ENCODE measurements around the gene ACADL. TPM values are rescaled to one million over a fixed set of nuclear protein-coding genes. Genes with fewer than 3 reads are reported as not detected.

The ACADL gene
- total and polyA plus RNA-seq, 5 donors from 2014 or later: not detected

- Mint-ChIP-seq H3K27me3 (peaks cover 55% of the 10 kb centered on the region), H3K27ac (no peak overlapping the region), H3K9me3 (no peaks in the 10 kb centered on the region), H3K4me3 (no peak overlapping the region), H3K36me3 (no peaks in the 10 kb centered on the region), H3K4me1 (no peaks in the 10 kb centered on the region)
- DNase-seq (no peak), ATAC-seq (ENCODE audit: low read depth in 2 of 2) (no peak)
- Histone ChIP-seq H3K36me3 (ENCODE audit: control insufficient read depth, insufficient read depth, low read length) (no peaks in the 10 kb centered on the region), H3K9me3 (ENCODE audit: control insufficient read depth in 2 of 2, low read length in 2 of 2) (no peaks in the 10 kb centered on the region), H3K4me1 (ENCODE audit: control insufficient read depth, insufficient read depth, low read length, poor library complexity, severe bottlenecking) (no peaks in the 10 kb centered on the region), H3K27me3 (ENCODE audit: control insufficient read depth, insufficient read depth, low read length) (peaks cover 4% of the 10 kb centered on the region), H3K27ac (ENCODE audit: insufficient read depth, low read length, poor library complexity, severe bottlenecking) (no peak overlapping the region), H3K4me3 (ENCODE audit: low read depth, low read length) (no peak overlapping the region)
These were observed 25.4 kb downstream of the ACADL start for GRCh38 chr2:210199854-210200253.

GRCh38 chr2:210199186-210199765, 26.0 kb downstream of the ACADL start:
- Histone ChIP-seq H3K4me3 (ENCODE audit: low read depth, low read length) (no peak overlapping the region), H3K9me3 (ENCODE audit: control insufficient read depth in 2 of 2, low read length in 2 of 2) (no peaks in the 10 kb centered on the region), H3K4me1 (ENCODE audit: control insufficient read depth, insufficient read depth, low read length, poor library complexity, severe bottlenecking) (no peaks in the 10 kb centered on the region), H3K27ac (ENCODE audit: insufficient read depth, low read length, poor library complexity, severe bottlenecking) (no peak overlapping the region), H3K36me3 (ENCODE audit: control insufficient read depth, insufficient read depth, low read length) (no peaks in the 10 kb centered on the region), H3K27me3 (ENCODE audit: control insufficient read depth, insufficient read depth, low read length) (peaks cover 4% of the 10 kb centered on the region)
- Mint-ChIP-seq H3K27ac (no peak overlapping the region), H3K9me3 (no peaks in the 10 kb centered on the region), H3K36me3 (no peaks in the 10 kb centered on the region), H3K4me3 (no peak overlapping the region), H3K4me1 (no peaks in the 10 kb centered on the region), H3K27me3 (peaks cover 51% of the 10 kb centered on the region)
- ATAC-seq (ENCODE audit: low read depth in 2 of 2) (no peak), DNase-seq (peak in 2 of 3 donors; percentile 40 to 45)

DNA sequence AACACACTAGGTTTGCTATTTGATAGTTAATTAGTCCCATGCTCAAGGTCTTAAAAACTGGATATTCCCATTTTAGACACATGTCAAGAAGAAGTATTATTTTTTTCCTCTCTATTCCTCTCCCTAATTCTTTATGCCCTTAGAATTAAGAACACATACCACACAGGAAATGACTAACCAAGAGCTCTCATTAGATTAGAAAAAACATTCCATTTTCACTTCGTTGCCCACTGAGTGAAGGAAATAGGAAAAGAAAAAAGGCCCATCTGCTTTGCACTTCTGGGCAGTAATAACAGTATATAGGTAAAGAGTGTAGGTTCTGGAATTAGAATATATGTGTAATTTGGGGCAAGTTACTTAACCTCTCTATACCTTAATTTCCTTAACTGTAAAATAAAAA, 26.9 kb downstream of the ACADL start:
- Mint-ChIP-seq H3K27ac (no peak overlapping the region), H3K4me1 (no peaks in the 10 kb centered on the region), H3K36me3 (no peaks in the 10 kb centered on the region), H3K27me3 (peaks cover 47% of the 10 kb centered on the region), H3K4me3 (peak overlapping the region in 1 of 4 donors; percentile 7), H3K9me3 (no peaks in the 10 kb centered on the region)
- DNase-seq (no peak), ATAC-seq (ENCODE audit: low read depth in 2 of 2) (no peak)
- no peaks in the 10 kb centered on the region for H3K9me3 ChIP-seq (ENCODE audit: control insufficient read depth in 2 of 2, low read length in 2 of 2)
- peaks cover 4% of the 10 kb centered on the region for H3K27me3 ChIP-seq (ENCODE audit: control insufficient read depth, insufficient read depth, low read length)
- no peak overlapping the region for H3K27ac ChIP-seq (ENCODE audit: insufficient read depth, low read length, poor library complexity, severe bottlenecking)
- H3K4me1 ChIP-seq (ENCODE audit: control insufficient read depth, insufficient read depth, low read length, poor library complexity, severe bottlenecking): no peaks in the 10 kb centered on the region
- no peaks in the 10 kb centered on the region for H3K36me3 ChIP-seq (ENCODE audit: control insufficient read depth, insufficient read depth, low read length)
- no peak overlapping the region for H3K4me3 ChIP-seq (ENCODE audit: low read depth, low read length)

- Histone ChIP-seq H3K27me3 (ENCODE audit: control insufficient read depth, insufficient read depth, low read length) (peaks cover 4% of the 10 kb centered on the region), H3K4me1 (ENCODE audit: control insufficient read depth, insufficient read depth, low read length, poor library complexity, severe bottlenecking) (no peaks in the 10 kb centered on the region), H3K9me3 (ENCODE audit: control insufficient read depth in 2 of 2, low read length in 2 of 2) (no peaks in the 10 kb centered on the region), H3K27ac (ENCODE audit: insufficient read depth, low read length, poor library complexity, severe bottlenecking) (no peak overlapping the region), H3K36me3 (ENCODE audit: control insufficient read depth, insufficient read depth, low read length) (no peaks in the 10 kb centered on the region), H3K4me3 (ENCODE audit: low read depth, low read length) (no peak overlapping the region)
- Mint-ChIP-seq H3K36me3 (no peaks in the 10 kb centered on the region), H3K4me1 (no peaks in the 10 kb centered on the region), H3K9me3 (no peaks in the 10 kb centered on the region), H3K27ac (no peak overlapping the region), H3K4me3 (no peak overlapping the region), H3K27me3 (peaks cover 41% of the 10 kb centered on the region)
- no peak for DNase-seq
- ATAC-seq (ENCODE audit: low read depth in 2 of 2): no peak
These were observed 27.5 kb downstream of the ACADL start for GRCh38 chr2:210197720-210198119.

DNA sequence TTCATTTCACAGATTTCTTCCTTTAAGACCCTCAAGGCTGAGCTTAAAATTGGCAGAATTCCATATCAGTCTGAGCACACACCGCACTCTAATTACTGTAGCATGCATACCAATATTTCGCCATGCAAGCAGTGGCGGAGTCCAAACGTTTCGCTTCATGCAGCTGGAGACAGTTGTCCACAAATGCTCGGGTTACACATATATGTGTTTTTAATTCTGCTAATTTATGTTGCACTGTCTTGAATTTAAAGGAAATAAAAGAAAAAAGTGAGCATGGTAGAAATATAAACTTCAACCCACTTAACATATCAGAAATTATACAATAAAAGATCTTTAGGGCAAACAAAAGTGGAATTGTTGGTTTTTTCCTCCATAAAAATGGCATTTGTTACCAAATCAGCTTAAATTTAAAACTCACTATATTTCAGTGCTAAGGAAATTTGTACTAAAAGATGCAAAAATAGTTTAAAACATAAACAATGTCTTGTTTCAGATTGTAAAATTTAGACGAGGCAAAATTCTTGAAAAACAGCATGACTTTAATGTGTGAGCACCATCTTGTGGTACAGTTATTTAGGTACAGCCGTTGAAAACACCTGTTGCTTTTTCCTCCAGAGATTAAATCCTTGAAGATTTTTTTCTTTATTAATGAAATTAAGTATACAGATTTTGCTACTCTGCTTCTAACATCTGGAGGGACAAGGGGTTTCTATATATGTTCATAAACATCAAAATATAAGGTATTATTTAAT, 30.0 kb downstream of the ACADL start:
- H3K4me1 ChIP-seq (ENCODE audit: control insufficient read depth, insufficient read depth, low read length, poor library complexity, severe bottlenecking): no peaks in the 10 kb centered on the region
- peaks cover 4% of the 10 kb centered on the region for H3K27me3 ChIP-seq (ENCODE audit: control insufficient read depth, insufficient read depth, low read length)
- no peaks in the 10 kb centered on the region for H3K36me3 ChIP-seq (ENCODE audit: control insufficient read depth, insufficient read depth, low read length)
- Mint-ChIP-seq H3K36me3 (no peaks in the 10 kb centered on the region), H3K27me3 (peaks cover 38% of the 10 kb centered on the region), H3K4me3 (no peak overlapping the region), H3K9me3 (no peaks in the 10 kb centered on the region), H3K27ac (no peak overlapping the region), H3K4me1 (no peaks in the 10 kb centered on the region)
- no peak overlapping the region for H3K27ac ChIP-seq (ENCODE audit: insufficient read depth, low read length, poor library complexity, severe bottlenecking)
- H3K9me3 ChIP-seq (ENCODE audit: control insufficient read depth in 2 of 2, low read length in 2 of 2): no peaks in the 10 kb centered on the region
- ATAC-seq (ENCODE audit: low read depth in 2 of 2): no peak
- H3K4me3 ChIP-seq (ENCODE audit: low read depth, low read length): no peak overlapping the region
- peak in 2 of 3 donors; percentile 57 to 63 for DNase-seq

DNA sequence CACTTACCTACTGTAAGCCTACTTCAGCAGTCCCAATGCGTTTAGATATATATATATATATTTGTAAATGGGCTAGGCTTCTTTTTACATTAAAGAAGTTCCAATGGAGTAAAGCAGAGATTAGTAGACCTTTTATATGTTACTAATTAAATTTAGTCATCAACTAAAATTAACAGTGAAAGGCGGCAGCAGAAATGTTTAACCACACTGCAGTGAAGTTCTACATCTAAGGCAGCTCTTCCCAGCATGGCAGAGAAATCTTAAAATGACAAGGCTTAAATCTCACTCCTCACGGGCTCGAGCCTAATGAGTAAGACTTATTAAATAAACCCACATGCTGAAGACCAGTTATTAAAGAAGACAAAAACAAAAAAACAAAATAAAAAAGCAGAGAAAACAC, 34.9 kb downstream of the ACADL start:
- DNase-seq (no peak), ATAC-seq (ENCODE audit: low read depth in 2 of 2) (no peak)
- Mint-ChIP-seq H3K27me3 (peaks cover 46% of the 10 kb centered on the region), H3K4me1 (no peaks in the 10 kb centered on the region), H3K36me3 (no peaks in the 10 kb centered on the region), H3K27ac (no peak overlapping the region), H3K4me3 (no peak overlapping the region), H3K9me3 (peaks cover 0 to 17% (median 9%) of the 10 kb centered on the region in 7 donors)
- peaks cover 0 to 2% of the 10 kb centered on the region in 2 experiments for H3K9me3 ChIP-seq (ENCODE audit: control insufficient read depth in 2 of 2, low read length in 2 of 2)
- H3K4me3 ChIP-seq (ENCODE audit: low read depth, low read length): no peak overlapping the region
- H3K27ac ChIP-seq (ENCODE audit: insufficient read depth, low read length, poor library complexity, severe bottlenecking): no peak overlapping the region
- no peaks in the 10 kb centered on the region for H3K36me3 ChIP-seq (ENCODE audit: control insufficient read depth, insufficient read depth, low read length)
- H3K4me1 ChIP-seq (ENCODE audit: control insufficient read depth, insufficient read depth, low read length, poor library complexity, severe bottlenecking): no peaks in the 10 kb centered on the region
- peaks cover 9% of the 10 kb centered on the region for H3K27me3 ChIP-seq (ENCODE audit: control insufficient read depth, insufficient read depth, low read length)

DNA sequence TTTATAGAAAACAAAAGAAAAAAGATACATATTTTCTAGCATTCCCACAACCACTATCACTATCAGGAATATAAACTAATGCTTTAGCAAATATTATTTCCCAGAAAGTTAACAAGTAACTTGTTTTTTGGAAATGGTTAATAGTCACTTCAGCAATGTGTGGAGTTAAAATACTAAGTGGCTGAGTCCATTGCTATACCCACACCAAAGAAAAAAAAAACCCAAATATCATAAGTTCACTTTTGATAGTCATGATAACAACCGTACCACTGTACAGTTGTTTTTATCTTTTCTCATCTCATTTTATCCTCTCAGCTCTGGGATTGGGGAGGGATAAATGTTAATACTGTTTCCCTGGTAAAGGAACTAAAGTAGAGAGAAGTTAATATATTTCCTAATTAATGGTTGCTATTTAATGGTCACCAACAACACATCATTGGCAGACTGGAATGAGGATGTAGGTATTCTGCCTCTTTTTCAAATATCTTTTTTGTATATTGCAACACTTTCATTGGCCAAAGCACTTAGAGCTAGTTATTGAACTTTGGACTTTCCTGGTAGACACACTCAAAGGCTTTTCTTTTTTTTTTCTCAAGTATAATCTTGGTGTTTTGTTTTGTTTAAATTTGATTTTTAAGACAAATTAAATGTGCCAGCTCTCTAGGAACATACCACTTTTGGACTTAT, 35.7 kb downstream of the ACADL start:
- Histone ChIP-seq H3K27ac (ENCODE audit: insufficient read depth, low read length, poor library complexity, severe bottlenecking) (no peak overlapping the region), H3K27me3 (ENCODE audit: control insufficient read depth, insufficient read depth, low read length) (peaks cover 9% of the 10 kb centered on the region), H3K4me1 (ENCODE audit: control insufficient read depth, insufficient read depth, low read length, poor library complexity, severe bottlenecking) (no peaks in the 10 kb centered on the region), H3K36me3 (ENCODE audit: control insufficient read depth, insufficient read depth, low read length) (no peaks in the 10 kb centered on the region), H3K9me3 (ENCODE audit: control insufficient read depth in 2 of 2, low read length in 2 of 2) (peaks cover 6% of the 10 kb centered on the region in 2 experiments), H3K4me3 (ENCODE audit: low read depth, low read length) (no peak overlapping the region)
- no peak overlapping the region for H3K27ac Mint-ChIP-seq
- no peaks in the 10 kb centered on the region for H3K4me1 Mint-ChIP-seq
- DNase-seq (no peak), ATAC-seq (ENCODE audit: low read depth in 2 of 2) (no peak)
- H3K36me3 Mint-ChIP-seq: peaks cover 3% of the 10 kb centered on the region
- H3K27me3 Mint-ChIP-seq: peaks cover 43% of the 10 kb centered on the region
- H3K4me3 Mint-ChIP-seq: no peak overlapping the region
- H3K9me3 Mint-ChIP-seq: peaks cover 0 to 23% (median 12%) of the 10 kb centered on the region in 7 donors
